Amniotic epithelial cell (primary cell): ENCODE results near the gene SPAG5.
A peak's percentile ranks its signal among the peaks of the same experiment; 100 is the strongest.
"Not testable (repeated sequence)": the region's sequence is repeated elsewhere in the genome, so short reads cannot be mapped to it uniquely, and the experiment has no call there.

Experiments
- DNase-seq: peaks from one replicate; pipeline ENCODE4 v3.0.0-alpha.2; 2010; ENCODE audit warnings: low read depth

SPAG5 gene

DNA sequence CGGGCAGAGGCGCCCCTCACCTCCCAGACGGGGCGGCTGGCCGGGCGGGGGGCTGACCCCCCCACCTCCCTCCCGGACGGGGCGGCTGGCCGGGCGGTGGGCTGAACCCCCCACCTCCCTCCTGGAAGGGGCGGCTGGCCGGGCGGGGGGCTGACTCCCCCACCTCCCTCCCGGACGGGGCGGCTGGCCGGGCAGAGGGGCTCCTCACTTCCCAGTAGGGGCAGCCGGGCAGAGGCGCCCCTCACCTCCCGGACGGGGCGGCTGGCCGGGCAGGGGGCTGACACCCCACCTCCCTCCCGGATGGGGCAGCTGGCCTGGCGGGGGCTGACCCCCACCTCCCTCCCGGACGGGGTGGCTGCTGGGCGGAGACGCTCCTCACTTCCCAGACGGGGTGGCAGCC, 5.2 kb upstream of the SPAG5 start:
- DNase-seq = not testable (repeated sequence)

DNA sequence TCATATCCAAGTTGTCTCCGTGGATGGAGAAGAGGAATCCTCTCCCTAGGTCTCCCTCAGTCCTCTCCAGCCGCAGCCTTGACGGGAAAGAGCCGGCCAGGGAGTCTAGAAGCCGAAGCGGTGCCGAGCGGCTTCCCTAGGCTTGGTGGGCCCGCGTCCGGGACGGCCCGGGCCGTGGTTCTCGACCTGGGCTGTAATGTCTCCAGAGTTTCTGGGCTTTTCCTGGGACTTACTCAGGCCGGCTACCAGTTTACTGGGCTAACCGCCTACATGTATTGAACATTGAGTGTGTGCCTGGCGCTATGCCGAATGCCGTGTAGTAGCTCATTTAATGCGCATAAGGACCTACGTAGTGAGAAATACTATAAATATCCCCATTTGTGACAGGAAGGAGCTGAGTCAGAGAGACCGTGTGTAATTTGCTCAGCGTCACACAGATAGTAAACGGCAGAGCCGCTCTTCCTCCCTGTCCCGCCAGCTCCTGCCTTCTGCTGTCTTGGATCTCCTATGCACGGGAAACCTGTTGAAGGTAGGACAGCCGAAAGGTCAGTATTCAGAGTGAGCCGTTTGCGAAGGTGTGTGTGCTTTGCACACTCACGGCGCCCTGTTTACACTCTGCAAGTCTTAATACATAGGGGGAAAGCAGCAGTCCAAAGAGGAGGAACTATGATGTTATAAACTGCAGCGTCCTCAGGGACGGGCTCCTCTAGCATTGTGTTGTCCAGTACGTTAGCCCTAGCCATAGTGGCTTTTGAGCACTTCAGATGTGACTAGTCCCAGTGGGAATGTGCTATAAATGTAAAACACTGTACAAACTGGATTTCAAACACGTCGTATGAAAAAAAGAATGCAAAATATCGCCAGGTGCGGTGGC, 723 bp upstream of the SPAG5 start:
- DNase-seq = peak; percentile 76

DNA sequence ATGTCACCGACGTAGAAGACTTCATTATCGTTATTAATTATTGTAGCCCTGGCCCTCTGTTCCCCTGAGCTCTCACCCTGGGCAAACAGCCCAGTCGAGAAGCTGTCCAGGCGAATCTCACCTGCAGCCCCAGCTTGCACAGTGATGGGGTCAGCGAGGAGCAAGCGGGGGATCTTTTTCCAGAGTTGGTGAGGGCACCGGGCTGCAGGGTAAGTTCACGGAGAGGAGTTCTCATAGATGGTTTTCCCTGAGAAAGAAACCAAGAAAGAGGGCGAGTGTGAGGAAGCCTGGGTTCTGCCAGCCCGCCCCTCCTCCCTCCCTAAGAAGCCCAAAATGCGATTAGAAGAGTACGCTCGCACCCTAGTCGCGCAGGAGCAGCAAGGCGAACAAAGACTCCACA, 436 bp downstream of the SPAG5 start:
- DNase-seq = no peak

DNA sequence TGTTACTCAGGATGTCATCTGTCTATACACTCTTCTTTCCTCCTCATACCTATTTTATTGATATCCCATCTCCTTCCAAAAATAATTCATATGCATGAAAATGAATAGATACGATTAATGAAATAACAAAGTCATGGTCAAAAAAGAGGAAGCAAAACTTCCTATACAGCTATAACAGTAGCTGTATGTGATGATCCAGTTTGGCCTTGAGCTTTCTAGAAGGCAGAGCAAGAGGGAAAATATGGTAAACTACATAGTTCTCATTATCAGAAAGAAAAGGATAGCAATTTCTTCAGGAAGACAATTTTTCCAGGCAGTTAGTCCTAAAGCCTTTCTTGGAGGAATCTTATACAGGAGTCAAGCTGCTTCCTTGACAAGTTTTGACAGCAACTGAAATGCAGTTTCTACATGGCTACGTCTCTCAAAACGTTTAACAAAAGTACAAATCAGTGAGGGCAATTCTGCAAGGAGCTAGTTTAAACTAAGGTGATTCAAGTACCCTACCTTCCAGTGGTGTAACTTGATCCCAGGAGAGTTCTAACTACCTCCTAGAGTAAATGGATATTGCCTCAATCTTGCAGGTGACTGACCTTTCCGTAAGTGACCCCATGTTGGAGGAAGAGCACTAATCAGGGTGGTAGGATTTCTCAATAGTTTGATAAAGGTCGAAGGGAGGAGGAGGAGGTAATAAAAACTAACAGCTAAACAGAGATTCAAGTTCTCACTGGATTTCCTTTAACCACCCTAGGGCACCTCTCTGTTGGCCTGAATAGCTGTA, 1.0 kb downstream of the SPAG5 start:
- no peak for DNase-seq

DNA sequence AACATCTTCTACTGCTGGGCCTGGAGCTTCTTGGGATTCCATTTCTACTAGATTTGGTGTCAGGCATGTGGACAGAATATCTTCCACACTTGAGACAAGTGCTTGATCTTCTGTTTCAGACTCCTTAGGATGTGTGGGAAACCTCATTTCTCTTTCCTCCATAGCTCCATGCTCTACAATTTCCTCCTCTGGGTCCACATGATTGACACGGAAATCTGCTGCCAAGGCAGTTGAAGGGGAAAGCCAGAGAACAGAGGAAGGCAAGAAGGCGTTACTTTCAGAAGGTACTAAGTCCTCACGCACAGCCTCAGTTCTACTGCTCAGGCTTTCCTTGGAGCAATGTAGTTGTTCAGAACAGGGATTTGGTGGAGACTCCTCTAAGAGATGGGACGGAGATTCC, 6.6 kb downstream of the SPAG5 start:
- DNase-seq = no peak

DNA sequence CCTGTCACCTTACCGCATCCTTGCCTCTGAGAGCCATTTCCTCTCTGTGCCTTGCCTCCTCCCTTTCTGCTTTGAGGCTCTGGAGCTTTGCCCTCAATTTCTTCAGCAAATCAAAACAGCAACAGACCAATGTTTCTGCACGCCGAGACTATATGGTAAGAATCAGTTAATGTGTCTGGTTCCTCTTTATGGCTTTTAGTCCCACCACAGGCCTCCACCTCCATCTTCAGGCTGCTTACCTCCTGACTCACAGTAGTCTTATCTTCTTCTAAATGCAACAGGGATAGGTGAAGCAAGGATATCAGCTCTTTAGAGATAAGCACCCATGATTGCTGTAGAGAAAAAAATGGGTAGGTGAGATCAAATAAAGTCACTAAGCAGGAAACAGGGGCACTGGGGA, 13.0 kb downstream of the SPAG5 start:
- peak; percentile 34 for DNase-seq

DNA sequence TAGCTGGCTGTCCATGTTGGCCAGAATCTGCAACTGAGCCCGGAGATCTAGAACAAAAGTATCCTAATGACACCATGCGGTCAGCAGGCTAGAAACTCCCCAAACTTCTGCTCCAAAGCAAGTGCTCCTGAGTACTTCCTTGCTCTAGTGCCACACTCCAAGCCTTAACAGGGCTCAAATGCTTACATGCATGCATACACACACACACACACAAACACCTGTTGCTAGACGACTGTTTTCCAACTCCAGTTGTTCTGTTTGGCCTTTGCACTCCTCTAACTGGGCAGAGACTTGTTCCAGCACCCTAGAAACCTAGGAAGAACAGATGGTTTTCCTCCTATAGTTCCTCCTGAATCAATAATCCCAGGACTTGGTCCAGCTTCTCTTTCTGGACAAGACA, 14.4 kb downstream of the SPAG5 start:
- no peak for DNase-seq

DNA sequence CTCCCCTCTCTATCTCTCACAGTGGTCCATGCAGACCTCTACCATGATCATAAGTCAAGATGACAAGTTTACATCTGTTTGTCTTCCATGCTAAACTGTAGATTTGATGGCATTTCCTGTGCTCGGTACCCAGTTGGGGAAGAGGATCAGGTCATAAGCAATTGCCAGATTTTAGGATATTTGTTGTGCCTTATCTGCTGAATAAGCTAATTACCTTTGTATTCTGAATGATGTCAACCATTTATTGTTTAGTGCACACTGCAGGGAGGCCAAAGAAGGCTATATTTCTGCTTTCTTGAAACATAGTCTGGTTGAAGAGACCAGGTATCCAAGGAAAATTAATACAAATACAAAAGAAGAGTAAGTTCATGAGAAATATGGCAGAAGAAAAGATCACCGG, 16.3 kb downstream of the SPAG5 start:
- DNase-seq = no peak

DNA sequence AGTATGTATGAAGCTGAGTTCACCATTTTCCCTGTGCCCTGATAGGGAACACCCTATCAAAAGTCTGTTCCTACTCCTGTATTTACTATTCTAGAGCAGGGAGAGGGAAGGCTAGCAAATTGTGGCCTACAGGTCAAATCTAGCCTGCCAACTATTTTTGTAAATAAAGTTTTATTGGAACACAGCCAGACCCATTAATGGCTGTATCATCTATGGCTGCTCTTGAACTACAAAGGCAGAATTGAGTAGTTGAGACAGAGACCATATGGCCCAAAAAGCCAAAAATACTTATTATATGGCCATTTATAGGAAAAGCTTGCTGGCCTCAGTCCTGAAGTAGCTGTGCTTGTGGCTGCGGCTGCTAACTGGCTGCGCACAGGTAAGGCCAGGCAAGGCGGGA, 17.9 kb downstream of the SPAG5 start:
- DNase-seq = no peak

DNA sequence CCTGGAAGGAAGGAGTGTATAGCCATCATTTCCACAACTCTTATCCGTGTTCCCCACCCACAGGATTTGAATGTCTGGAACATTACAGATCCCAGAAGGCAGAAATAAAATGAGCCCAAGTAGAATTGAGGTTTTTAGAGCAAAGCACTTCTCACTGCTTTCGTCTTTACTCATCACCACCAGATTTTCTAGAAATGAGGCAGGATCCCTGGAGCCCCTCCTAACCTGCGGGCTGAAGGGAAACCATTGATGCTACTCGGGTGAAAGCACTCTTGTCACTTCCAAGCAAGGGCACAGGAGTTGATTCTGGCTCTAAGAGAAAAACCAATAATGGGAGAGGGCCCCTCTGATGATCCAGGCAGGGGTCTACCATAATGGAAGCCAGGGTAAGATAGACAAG, 19.3 kb downstream of the SPAG5 start:
- DNase-seq = no peak

DNA sequence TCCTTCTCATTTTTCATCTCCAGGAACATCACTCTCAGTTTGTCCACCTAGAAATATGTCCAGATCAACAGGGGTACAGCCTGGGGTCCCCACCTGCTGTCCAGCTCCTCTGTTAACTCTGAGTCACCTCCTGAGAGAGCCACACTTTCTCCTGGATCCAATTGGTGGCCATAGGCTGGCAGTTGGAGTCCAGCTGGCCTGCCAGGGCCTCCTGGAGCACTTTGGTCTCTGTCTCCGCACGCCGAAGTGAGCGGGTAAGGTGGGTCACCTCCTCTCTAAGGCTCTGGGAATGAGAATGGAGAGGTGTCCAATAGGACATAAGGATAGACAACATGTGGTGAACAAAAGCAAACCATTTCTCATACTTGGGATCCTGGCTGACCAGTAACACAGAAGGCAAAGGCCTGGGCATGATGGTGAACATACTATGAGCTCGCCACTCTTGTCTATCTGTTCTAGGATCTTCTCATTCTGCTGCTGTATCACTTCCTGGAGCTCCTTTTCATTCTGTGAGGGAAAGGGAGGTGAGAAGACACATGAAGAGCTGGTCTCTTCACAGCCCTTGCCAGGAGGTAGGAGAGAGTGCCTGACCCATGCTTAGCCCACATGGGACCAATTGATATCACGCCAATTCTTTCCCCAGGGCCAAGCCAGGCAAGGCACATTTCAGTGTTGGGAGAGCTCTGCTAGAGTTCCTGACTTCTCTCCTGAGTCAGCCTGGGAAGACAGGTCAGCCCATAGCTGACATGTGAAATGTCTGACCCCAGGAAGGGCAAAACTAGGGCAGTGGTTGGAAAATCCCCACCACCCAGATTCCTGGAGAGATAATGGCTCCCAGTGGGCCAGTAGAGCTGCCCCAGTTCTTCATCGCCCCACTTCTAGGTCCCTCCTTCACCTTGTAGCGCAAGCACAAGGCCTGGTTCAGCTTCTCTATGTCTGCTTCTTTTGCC, 20.3 kb downstream of the SPAG5 start:
- DNase-seq = no peak

DNA sequence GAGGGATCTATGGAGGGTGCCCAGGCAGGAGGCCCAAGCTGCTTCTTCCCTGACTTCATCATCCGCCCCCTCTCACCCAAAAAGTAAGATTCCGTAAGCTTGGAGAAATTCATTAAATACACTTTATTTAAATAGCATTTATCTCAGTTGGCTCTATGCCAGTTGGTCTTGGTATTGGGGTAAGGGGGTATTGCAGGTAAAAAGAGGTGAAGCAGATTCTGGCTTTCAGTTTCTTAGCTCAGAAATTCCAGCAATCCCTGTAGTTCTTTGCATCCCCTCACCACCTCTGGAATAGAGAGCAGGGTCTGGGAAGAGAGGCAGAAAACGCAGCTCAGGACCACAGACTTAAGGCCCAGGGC, 21.4 kb downstream of the SPAG5 start:
- DNase-seq = no peak

DNA sequence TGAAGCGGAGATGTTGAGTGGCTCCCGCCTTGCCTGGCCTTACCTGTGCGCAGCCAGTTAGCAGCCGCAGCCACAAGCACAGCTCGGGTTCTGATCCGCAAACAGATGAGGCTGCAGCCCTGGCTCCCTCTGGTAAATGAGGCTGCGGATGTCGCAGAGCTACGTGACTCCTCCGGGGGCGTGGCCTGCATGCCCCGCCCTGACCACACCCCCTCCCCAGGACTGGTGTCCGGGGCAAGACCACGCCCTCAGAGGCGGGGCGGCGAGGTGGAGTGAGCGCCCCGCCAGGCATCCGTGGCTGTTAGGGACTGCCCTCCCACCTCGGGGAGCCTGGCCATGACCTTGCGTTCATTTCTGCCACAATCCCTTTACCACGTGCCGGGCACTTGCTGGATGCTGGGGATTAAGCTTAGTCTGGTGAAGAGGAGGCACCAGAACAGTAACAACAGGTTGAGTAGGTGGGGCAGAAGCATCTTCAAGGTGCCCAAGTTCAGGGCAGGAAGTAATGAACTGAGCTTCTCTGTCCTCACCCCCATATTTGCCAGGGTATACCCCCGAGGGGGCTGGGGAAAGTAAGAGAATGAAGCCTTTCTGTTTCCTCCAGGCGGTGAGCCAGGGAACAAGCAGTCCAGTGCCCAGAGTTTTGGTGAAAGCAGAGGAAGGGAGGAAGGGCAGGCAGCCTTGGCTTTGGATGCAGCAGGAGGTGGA, 21.9 kb downstream of the SPAG5 start, which contains the start of gene ALDOC:
TSS of gene ALDOC (minus strand) at position 138 of the 708 bp plus-strand sequence. CDS start 1,363 bp downstream, outside the sequence.
- DNase-seq = peak; percentile 85

DNA sequence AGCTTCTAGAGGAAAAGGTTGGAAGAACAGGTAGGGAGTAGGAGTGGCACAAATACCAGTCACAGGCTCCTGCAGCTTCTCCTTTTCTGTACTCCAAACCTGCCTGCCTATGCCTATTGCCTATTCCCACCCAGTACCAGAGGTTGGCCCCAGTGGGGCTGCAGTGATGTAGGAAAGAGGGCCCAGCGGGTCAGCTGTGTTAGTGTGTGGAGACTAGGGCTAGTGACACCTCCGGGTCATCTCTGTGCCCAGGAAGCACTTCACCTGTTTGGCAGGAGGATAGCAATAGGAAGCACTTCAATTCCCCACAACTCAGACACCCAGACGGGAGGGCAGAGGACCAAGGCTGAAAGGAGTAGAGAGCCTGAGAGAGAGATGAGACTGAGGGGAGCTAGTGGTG, 22.8 kb downstream of the SPAG5 start:
- DNase-seq = not testable (repeated sequence)

DNA sequence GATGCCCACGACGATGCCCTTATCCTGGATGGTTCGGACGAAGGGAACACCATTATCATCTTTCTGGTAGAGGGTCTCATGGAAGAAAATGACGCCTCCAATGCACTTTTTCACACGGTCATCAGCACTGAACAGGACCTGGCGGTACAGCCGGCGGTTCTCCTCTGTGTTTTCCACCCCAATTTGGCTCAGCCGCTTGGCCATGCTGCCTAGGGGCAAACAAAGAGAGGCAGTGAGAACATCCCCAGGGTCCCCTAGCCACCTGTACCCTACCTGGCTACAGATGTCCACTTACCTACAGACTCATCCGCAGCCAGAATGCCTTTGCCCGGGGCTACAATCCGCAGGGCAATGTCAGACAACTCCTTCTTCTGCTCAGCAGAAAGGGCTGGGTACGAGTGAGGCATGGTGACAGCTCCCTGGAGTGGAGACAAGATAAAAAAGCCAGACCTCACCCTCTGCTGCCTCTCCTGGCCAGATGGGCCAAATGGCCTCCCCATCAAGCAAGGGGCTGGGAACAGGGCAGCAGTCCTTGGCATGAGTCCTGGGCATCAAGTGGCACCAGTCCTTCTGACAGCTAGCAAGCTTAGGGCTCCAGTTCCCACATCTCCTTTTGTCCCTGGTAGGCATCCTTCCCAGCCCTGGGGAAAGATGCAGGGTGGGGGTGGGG, 23.6 kb downstream of the SPAG5 start:
- no peak for DNase-seq

DNA sequence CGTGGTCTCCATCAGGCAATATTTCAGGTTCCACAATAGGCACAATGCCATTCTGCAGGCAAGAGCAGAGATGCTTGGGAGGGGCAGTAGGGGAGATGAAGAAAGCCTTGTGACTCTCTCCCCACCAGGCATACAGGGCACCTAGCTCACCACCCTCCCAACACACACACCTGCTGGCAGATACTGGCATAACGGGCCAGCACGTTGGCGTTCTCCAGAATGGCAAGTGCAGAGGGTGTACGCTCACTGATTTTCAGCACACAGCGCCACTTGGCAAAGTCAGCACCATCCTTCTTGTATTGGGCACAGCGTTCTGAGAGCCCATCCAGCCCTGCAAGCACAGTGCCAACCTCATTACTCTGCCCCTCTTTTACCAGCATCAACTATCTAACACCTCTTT, 24.3 kb downstream of the SPAG5 start:
- DNase-seq = no peak

DNA sequence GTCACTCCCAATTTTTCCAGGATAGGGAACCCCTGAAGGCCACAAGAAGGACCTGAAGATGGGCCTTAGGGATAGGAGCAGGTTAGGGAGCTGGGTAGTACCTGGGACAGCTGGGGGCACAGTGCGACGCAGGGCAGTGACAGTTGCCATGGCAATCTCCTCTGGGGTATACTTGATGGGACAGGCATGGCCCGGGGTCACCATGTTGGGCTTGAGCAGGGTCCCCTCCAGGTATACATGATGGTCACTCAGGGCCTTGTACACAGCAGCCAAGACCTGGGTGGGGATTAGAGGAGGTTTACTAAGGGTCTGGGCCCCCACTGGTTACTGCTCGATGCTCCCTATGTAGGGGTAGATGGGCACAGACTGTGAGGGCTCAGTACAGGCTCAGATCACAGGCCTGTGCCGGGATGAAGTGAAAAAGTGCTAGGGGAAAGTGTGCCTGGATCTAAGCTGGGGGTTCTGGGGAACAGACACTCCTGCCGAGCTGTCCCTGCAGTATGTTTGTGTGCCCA, 24.8 kb downstream of the SPAG5 start:
- no peak for DNase-seq

DNA sequence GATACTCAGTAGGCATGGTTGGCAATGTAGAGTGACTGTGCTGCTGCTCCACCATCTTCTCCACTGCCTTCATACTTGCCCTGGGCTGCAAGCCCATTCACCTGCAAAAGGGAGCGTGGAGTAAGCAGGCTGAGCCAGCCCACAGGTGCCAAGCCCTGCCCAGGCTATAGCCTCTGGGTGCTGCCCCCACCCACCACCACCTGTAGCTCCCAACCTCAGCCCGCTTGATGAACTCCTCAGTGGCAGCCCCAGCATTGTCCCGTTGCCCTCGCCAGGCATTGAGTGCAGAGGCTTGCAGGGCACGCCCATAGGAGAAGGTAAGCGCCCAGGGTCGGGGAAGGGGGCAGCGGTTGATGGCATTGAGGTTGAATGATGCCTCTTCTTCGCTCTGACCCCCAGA, 25.3 kb downstream of the SPAG5 start:
- no peak for DNase-seq

DNA sequence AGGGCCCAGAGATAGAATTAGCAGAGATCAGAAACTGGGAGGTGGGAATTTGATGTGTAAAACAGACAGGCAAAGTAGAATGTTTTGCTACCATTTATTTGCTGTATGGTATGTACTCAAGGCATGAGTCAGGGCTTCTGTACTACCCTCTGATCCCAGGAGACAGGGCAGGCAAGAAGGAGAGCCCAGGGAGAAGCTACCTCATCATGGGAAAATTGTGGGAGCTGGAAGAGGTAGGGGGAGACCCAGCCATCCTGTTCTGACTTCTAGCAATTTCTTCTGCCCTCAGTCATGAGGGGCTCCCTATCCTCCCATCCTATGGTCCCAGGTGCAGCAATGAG, 25.8 kb downstream of the SPAG5 start:
- no peak for DNase-seq

DNA sequence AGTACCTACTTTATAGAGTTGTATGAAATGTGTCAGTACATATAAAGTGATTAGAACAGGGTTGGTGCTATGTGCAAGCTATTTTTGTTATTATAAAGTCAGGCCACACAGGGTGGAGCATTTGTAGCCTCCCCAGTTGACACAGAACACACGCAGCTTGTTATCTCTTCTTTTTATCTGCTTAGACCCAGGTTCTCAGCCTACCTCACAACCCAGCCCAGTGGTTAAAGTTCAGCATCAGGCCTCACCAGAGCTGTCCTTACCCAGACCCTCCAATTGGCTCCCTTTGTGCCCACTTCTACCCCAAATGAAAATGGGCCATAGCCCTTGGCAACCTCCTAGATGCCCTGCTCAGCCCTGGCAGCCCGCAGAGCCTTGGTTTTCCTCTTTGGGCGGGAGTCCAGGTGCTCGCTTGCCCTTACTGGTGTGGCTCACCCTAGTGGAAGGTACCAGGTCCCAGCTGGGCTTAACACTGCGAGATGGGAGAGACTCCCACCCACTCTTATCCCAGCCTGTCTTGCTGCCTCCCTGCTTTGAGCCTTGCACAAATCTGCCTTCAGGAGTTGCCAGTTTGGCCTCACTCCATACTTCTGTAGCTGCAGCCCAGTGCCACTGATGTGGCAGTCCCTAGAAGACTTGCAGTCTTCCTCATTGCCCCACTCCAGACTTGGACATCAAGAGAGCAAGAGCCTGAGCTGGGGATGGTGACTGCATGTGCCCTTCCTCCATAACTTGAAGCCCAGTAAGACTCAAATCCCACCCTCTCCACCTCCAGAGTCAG, 26.4 kb downstream of the SPAG5 start:
- DNase-seq = no peak
